OCI-LY7 (cell line): ENCODE data around the gene SORCS3. TPM values are rescaled to one million over a fixed set of nuclear protein-coding genes. Genes with fewer than 3 reads are reported as not detected.

Experiments used
- BruUV-seq: library from RNA; stranded (reverse); fragments of 400-500 nt; replicated peaks from 2 replicates; lab custom pipeline; 2021; lab: Mats Ljungman, UMichigan
- CTCF ChIA-PET: fragments of 300-600 bp; sonication (Branson Sonifier 250); formaldehyde crosslinking; loops from one replicate; lab custom pipeline; 2022; ENCODE audit warnings: antibody characterized with exemption; ENCODE audit not compliant: unreplicated experiment; lab: Charles Lee
- POLR2A ChIA-PET: fragments of 300-600 bp; sonication (Branson Sonifier 250); formaldehyde crosslinking; loops from one replicate; lab custom pipeline; 2022; ENCODE audit warnings: antibody characterized with exemption; lab: Charles Lee
- DNase-seq: peaks from one replicate; pipeline ENCODE4 v3.0.0-alpha.2; 2015; ENCODE audit warnings: low spot score
- H2AFZ ChIP-seq: fragments of 200-600 bp; sonication (generic), shearing (Covaris generic); 2 replicates; pipeline ENCODE4 v1.6.1; 2014; ENCODE audit warnings: mild to moderate bottlenecking, antibody characterized with exemption, low read length, moderate library complexity
- H3K27ac ChIP-seq: fragments of 200-600 bp; sonication (generic); 2 replicates; pipeline ENCODE4 v1.5.1; 2014; ENCODE audit warnings: mixed run types, low read depth, mild to moderate bottlenecking, moderate library complexity, low read length, inconsistent platforms; ENCODE audit not compliant: poor library complexity, severe bottlenecking
- H3K36me3 ChIP-seq: fragments of 200-600 bp; sonication (generic); 2 replicates; pipeline ENCODE4 v1.6.1; 2014; ENCODE audit warnings: mild to moderate bottlenecking, antibody characterized with exemption, low read length, moderate library complexity, mixed read lengths; ENCODE audit not compliant: insufficient read depth
- H3K4me1 ChIP-seq: fragments of 200-600 bp; sonication (generic); 2 replicates; pipeline ENCODE4 v1.5.1; 2014; ENCODE audit warnings: mild to moderate bottlenecking, low read length; ENCODE audit not compliant: insufficient read depth, poor library complexity, severe bottlenecking
- H3K4me2 ChIP-seq: fragments of 200-600 bp; sonication (generic); 2 replicates; pipeline ENCODE4 v1.6.1; 2014; ENCODE audit warnings: mild to moderate bottlenecking, low read length
- H3K4me3 ChIP-seq: fragments of 200-600 bp; sonication (generic); 2 replicates; pipeline ENCODE4 v1.5.1; 2014; ENCODE audit warnings: mild to moderate bottlenecking, low read depth, low read length; ENCODE audit not compliant: poor library complexity, severe bottlenecking
- H3K79me2 ChIP-seq: fragments of 200-600 bp; sonication (generic); 2 replicates; pipeline ENCODE4 v1.6.1; 2016; ENCODE audit warnings: low read depth, mild to moderate bottlenecking, low read length, moderate library complexity, mixed read lengths; ENCODE audit not compliant: insufficient read depth
- H3K9me2 ChIP-seq: fragments of 200-600 bp; sonication (generic); 2 replicates; pipeline ENCODE4 v1.6.1; 2016; ENCODE audit warnings: mild to moderate bottlenecking, low read length, mixed read lengths; ENCODE audit not compliant: insufficient read depth
- H3K9me3 ChIP-seq: fragments of 200-600 bp; sonication (generic); 2 replicates; pipeline ENCODE4 v1.6.1; 2014; ENCODE audit warnings: mild to moderate bottlenecking, mixed run types, low read length, mixed read lengths
- H4K20me1 ChIP-seq: fragments of 200-600 bp; sonication (generic); 2 replicates; pipeline ENCODE4 v1.6.1; 2014; ENCODE audit warnings: mild to moderate bottlenecking, antibody characterized with exemption, low read length, moderate library complexity, mixed read lengths; ENCODE audit not compliant: insufficient read depth
- CTCF ChIP-seq: fragments of 200-600 bp; sonication (generic); conservative IDR thresholded peaks from 2 replicates; pipeline ENCODE4 v1.5.1; 2014; ENCODE audit warnings: mild to moderate bottlenecking, antibody characterized with exemption, low read length, moderate library complexity, mixed read lengths
- EZH2phosphoT487 ChIP-seq: fragments of 200-600 bp; sonication (generic); IDR thresholded peaks from 2 replicates; pipeline ENCODE4 v1.6.1; 2018; ENCODE audit warnings: low read depth, borderline replicate concordance, mild to moderate bottlenecking, mixed run types, antibody characterized with exemption, low read length, moderate library complexity, mixed read lengths
- intact Hi-C: fragments of 100-400 bp; cut with micrococcal nuclease; formaldehyde crosslinking; loops from one replicate; pipeline ENCODE4 v1.10.0; 2022; ENCODE audit not compliant: unreplicated experiment
- total RNA-seq, 2 experiments: library from RNA; depleted of rRNA in 1 of 2; stranded (reverse); fragments of >200 nt in 1 of 2; shearing (Covaris generic) in 1 of 2; gene quantifications; 2 replicates each; pipeline ENCODE4 v1.2.3, GENCODE V29; 2014 to 2022

The SORCS3 gene
- total RNA-seq, 2 experiments from 2014 or later, result not detected

- no peaks in the 10 kb centered on the region for H3K9me3 ChIP-seq
- H3K4me3 ChIP-seq, result no peak overlapping the region
- no peaks in the 10 kb centered on the region for H4K20me1 ChIP-seq
- no peak overlapping the region for H3K27ac ChIP-seq
- H3K79me2 ChIP-seq, result no peaks in the 10 kb centered on the region
- H3K4me2 ChIP-seq, result no peak overlapping the region
- ChIA-PET POLR2A (no interaction called here), CTCF (no interaction called here)
- BruUV-seq, result no TSS peak
- H3K36me3 ChIP-seq, result no peaks in the 10 kb centered on the region
- TF ChIP-seq EZH2phosphoT487 (no peak), CTCF (no peak)
- no peaks in the 10 kb centered on the region for H3K9me2 ChIP-seq
- intact Hi-C loops, result no loop called here
- no peak overlapping the region for H2AFZ ChIP-seq
- no peaks in the 10 kb centered on the region for H3K4me1 ChIP-seq
- no peak for DNase-seq
Observed at GRCh38 chr10:104928734-104929133, 287.6 kb downstream of the SORCS3 start.

- Histone ChIP-seq H3K9me2 (no peaks in the 10 kb centered on the region), H3K9me3 (no peaks in the 10 kb centered on the region), H3K4me2 (no peak overlapping the region), H4K20me1 (no peaks in the 10 kb centered on the region), H3K36me3 (no peaks in the 10 kb centered on the region), H3K4me3 (no peak overlapping the region), H3K79me2 (no peaks in the 10 kb centered on the region), H3K4me1 (no peaks in the 10 kb centered on the region), H2AFZ (no peak overlapping the region), H3K27ac (no peak overlapping the region)
- intact Hi-C loops, result no loop called here
- no TSS peak for BruUV-seq
- TF ChIP-seq EZH2phosphoT487 (no peak), CTCF (no peak)
- CTCF ChIA-PET, result interaction anchor here (1.0 kb wide), 1 partner anchor 9 kb away, joined by 3 read pairs; no protein-coding TSS in a partner anchor
- POLR2A ChIA-PET, result no interaction called here
- DNase-seq, result no peak
Observed at GRCh38 chr10:104931612-104932134, 290.6 kb downstream of the SORCS3 start.

- H3K9me3 ChIP-seq, result no peaks in the 10 kb centered on the region
- no peaks in the 10 kb centered on the region for H3K79me2 ChIP-seq
- no peaks in the 10 kb centered on the region for H3K9me2 ChIP-seq
- H4K20me1 ChIP-seq, result no peaks in the 10 kb centered on the region
- TF ChIP-seq CTCF, result no peak
- TF ChIP-seq EZH2phosphoT487, result no peak
- no peak for DNase-seq
- intact Hi-C loops, result no loop called here
- ChIA-PET POLR2A (interaction anchor here (0.6 kb wide), 1 partner anchor 148 kb away, joined by 3 read pairs; no protein-coding TSS in a partner anchor), CTCF (no interaction called here)
- H3K4me1 ChIP-seq, result no peaks in the 10 kb centered on the region
- no peaks in the 10 kb centered on the region for H3K36me3 ChIP-seq
- H3K4me2 ChIP-seq, result no peak overlapping the region
- no peak overlapping the region for H3K27ac ChIP-seq
- no TSS peak for BruUV-seq
- H3K4me3 ChIP-seq, result no peak overlapping the region
- no peak overlapping the region for H2AFZ ChIP-seq
Observed at GRCh38 chr10:104935656-104936055, 294.6 kb downstream of the SORCS3 start.
